Activated CD4-positive, alpha-beta T cell treated with anti-CD3 and anti-CD28 coated beads, Interleukin-2, amount 10 ng/mL, durations not matched to agents 24 days and 14 days (primary cell): ENCODE data around the gene MINDY4B. TPM values are rescaled to one million over a fixed set of nuclear protein-coding genes. Genes with fewer than 3 reads are reported as not detected.
"Not testable (repeated sequence)": the region's sequence is repeated elsewhere in the genome, so short reads cannot be mapped to it uniquely, and the experiment has no call there.

Source experiments
- DNase-seq: peaks from one replicate; pipeline ENCODE4 v3.0.0; 2022
- H3K27ac Mint-ChIP-seq: one replicate; pipeline ENCODE4 v1.8.0; 2022; ENCODE audit warnings: mild to moderate bottlenecking, mixed read lengths
- H3K27me3 Mint-ChIP-seq: one replicate; pipeline ENCODE4 v1.8.0; 2022; ENCODE audit warnings: mixed read lengths
- H3K36me3 Mint-ChIP-seq: one replicate; pipeline ENCODE4 v1.8.0; 2022; ENCODE audit warnings: low read depth, mild to moderate bottlenecking, mixed read lengths
- H3K4me1 Mint-ChIP-seq: one replicate; pipeline ENCODE4 v1.8.0; 2021; ENCODE audit warnings: mixed read lengths
- H3K4me3 Mint-ChIP-seq: one replicate; pipeline ENCODE4 v1.8.0; 2022; ENCODE audit warnings: mild to moderate bottlenecking, moderate library complexity, mixed read lengths
- H3K9me3 Mint-ChIP-seq: one replicate; pipeline ENCODE4 v1.8.0; 2021; ENCODE audit warnings: mixed read lengths
- intact Hi-C: fragments of 100-400 bp; cut with micrococcal nuclease; formaldehyde crosslinking; loops from one replicate; pipeline ENCODE4 v1.15.1; 2023
- total RNA-seq: library from RNA; stranded (reverse); gene quantifications from 2 replicates; pipeline ENCODE4 v1.2.3, GENCODE V29; 2022

The MINDY4B gene
- total RNA-seq, 1 donor from 2014 or later, result not detected

- H3K4me1 Mint-ChIP-seq, H3K4me3 Mint-ChIP-seq, intact Hi-C loops, H3K36me3 Mint-ChIP-seq, DNase-seq, H3K27ac Mint-ChIP-seq, H3K9me3 Mint-ChIP-seq: not testable (repeated sequence)
- H3K27me3 Mint-ChIP-seq, result peaks cover 26% of the 10 kb centered on the region
These were observed 47.3 kb downstream of the MINDY4B start for GRCh38 chr3:150857936-150858335.

GRCh38 chr3:150850191-150850590 is 55.0 kb downstream of the MINDY4B start:
- intact Hi-C loops, result no loop called here
- no peaks in the 10 kb centered on the region for H3K36me3 Mint-ChIP-seq
- H3K4me3 Mint-ChIP-seq, result no peak overlapping the region
- H3K9me3 Mint-ChIP-seq, result peaks cover 14% of the 10 kb centered on the region
- H3K4me1 Mint-ChIP-seq, result no peaks in the 10 kb centered on the region
- H3K27me3 Mint-ChIP-seq, result peaks cover 10% of the 10 kb centered on the region
- H3K27ac Mint-ChIP-seq, result no peak overlapping the region
- DNase-seq, result no peak

GRCh38 chr3:150848864-150849263 is 56.4 kb downstream of the MINDY4B start:
- H3K27me3 Mint-ChIP-seq, result peaks cover 13% of the 10 kb centered on the region
- no peaks in the 10 kb centered on the region for H3K4me1 Mint-ChIP-seq
- DNase-seq, result no peak
- peaks cover 14% of the 10 kb centered on the region for H3K9me3 Mint-ChIP-seq
- no peaks in the 10 kb centered on the region for H3K36me3 Mint-ChIP-seq
- intact Hi-C loops, result no loop called here
- H3K4me3 Mint-ChIP-seq, result no peak overlapping the region
- no peak overlapping the region for H3K27ac Mint-ChIP-seq

- Mint-ChIP-seq H3K27ac (no peak overlapping the region), H3K36me3 (no peaks in the 10 kb centered on the region), H3K9me3 (peaks cover 12% of the 10 kb centered on the region), H3K27me3 (peaks cover 16% of the 10 kb centered on the region), H3K4me3 (no peak overlapping the region), H3K4me1 (no peaks in the 10 kb centered on the region)
- DNase-seq, result no peak
- intact Hi-C loops, result no loop called here
These were observed 57.8 kb downstream of the MINDY4B start for GRCh38 chr3:150847433-150847832.

DNA sequence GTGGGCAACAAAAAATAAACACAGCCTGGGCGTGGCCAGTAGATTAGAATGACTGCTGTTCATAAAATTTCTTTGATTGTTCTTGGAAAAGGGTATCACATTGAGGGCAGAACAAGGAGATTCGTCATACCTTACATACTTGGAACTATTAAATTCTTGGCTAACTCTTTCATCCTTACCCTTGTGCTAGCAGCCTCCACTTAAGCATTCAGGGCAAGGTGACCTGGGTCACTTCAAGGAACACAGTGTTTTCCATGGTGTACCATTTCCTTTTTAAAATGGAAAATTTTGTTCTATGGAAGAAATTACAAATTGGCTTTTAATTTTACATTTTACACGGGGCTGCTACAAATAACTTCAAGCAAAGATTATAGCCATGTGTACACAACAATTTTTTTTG is 60.8 kb downstream of the MINDY4B start:
- Mint-ChIP-seq H3K9me3 (peaks cover under 1% of the 10 kb centered on the region), H3K27me3 (peaks cover 27% of the 10 kb centered on the region), H3K4me3 (no peak overlapping the region), H3K27ac (no peak overlapping the region), H3K36me3 (no peaks in the 10 kb centered on the region), H3K4me1 (peaks cover 2% of the 10 kb centered on the region)
- intact Hi-C loops, result no loop called here
- DNase-seq, result no peak

DNA sequence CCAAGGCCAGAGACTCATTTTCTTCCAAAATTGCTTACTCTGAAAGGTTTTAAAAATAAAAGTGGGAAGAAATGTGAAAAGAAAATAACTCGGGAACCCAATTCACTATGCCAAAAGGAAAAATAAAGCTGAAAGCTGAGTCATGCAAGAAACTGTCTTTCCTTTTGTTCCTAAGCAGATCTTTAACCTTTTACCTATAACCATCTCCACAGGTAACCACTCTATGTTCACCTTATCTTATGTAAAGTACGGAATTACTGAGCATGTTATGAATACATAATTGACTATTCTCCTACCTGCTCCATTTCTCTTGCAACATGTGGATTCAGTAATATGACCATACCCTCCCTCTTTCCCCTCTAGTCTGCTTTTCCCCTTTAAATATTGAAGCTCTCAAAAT is 62.0 kb downstream of the MINDY4B start:
- intact Hi-C loops, result no loop called here
- DNase-seq, result no peak
- Mint-ChIP-seq H3K4me1 (peaks cover 2% of the 10 kb centered on the region), H3K27me3 (peaks cover 30% of the 10 kb centered on the region), H3K27ac (no peak overlapping the region), H3K4me3 (no peak overlapping the region), H3K9me3 (no peaks in the 10 kb centered on the region), H3K36me3 (no peaks in the 10 kb centered on the region)

- no peaks in the 10 kb centered on the region for H3K36me3 Mint-ChIP-seq
- no peak for DNase-seq
- no peak overlapping the region for H3K4me3 Mint-ChIP-seq
- peaks cover 44% of the 10 kb centered on the region for H3K27me3 Mint-ChIP-seq
- H3K27ac Mint-ChIP-seq, result no peak overlapping the region
- intact Hi-C loops, result no loop called here
- H3K4me1 Mint-ChIP-seq, result peaks cover 2% of the 10 kb centered on the region
- H3K9me3 Mint-ChIP-seq, result no peaks in the 10 kb centered on the region
These were observed 64.3 kb downstream of the MINDY4B start for GRCh38 chr3:150840802-150841515.

DNA sequence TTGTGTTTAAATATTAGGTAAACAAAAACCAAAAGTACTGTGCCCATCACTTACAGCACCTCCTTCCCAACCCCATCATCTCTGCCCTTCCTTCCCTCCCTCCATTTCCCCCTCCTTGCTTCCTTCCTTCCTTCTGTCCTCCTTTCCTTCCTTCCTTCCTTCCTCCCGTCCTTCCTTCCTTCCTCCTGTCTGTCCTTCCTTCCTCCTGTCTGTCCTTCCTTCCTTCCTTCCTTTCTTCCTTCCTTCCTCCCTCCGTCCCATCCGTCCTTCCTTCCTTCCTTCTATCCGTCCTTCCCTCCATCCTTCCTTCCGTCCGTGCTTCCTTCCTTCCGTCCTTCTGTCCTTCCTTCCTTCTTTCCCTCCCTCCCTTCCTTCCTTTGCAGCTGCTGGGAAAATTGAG is 74.5 kb downstream of the MINDY4B start:
- H3K36me3 Mint-ChIP-seq, result no peaks in the 10 kb centered on the region
- no peak for DNase-seq
- intact Hi-C loops, result loop anchor here (2.0 kb wide), 1 partner anchor 34 kb away; no protein-coding TSS in a partner anchor
- H3K4me3 Mint-ChIP-seq, result no peak overlapping the region
- peaks cover 18% of the 10 kb centered on the region for H3K27me3 Mint-ChIP-seq
- H3K9me3 Mint-ChIP-seq, result no peaks in the 10 kb centered on the region
- no peak overlapping the region for H3K27ac Mint-ChIP-seq
- no peaks in the 10 kb centered on the region for H3K4me1 Mint-ChIP-seq

DNA sequence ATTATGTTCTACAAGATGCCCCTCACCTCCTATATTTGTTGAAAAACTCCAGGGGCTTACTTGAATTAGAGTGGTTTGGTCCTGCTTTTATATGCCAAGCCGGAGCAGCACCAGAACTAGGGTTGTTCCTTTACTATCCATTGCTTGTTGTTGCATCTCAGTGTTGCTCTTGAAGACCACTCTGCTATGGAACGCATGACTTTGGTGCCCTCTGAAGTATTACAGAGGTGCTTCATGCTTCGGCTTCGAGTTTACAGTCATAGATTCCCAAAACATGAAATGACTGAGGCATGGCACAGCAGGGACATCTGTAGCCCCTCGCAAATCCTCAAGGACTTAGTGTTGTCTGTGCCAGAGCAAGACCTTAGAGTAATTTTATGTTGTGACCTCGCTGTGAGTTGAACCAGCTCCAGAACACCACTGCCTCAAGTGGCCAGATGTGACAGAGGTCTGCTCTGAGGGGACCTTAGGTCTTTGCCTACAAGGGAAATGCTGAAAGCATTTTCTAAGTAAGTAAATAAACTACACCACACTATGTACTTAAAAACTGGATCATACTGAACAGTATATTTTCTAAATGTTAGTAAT is 75.1 kb downstream of the MINDY4B start:
- Mint-ChIP-seq H3K27me3 (peaks cover 18% of the 10 kb centered on the region), H3K27ac (no peak overlapping the region), H3K36me3 (no peaks in the 10 kb centered on the region), H3K4me3 (no peak overlapping the region), H3K9me3 (no peaks in the 10 kb centered on the region), H3K4me1 (no peaks in the 10 kb centered on the region)
- intact Hi-C loops, result loop anchor here (2.0 kb wide), 1 partner anchor 35 kb away; no protein-coding TSS in a partner anchor
- DNase-seq, result peak; percentile 57

DNA sequence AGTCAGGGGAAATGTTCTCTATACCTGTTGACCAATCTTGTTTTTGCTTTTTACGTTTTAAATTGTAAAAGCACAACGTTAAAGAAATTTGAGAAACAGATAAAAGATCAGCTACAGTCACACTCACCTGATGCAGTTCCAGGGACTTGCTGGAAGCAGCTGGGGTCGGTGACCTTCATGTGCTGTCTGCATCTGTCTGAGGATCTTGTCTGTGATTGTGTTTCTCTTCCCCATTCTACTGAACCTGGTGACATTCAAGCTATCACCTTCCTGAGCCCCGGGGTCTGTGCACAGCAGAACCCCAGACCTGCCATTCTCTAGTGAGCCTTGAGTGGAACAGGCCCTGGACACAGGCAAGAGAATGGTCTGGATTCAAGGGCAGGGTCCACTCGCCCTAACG is 75.8 kb downstream of the MINDY4B start:
- no peak for DNase-seq
- H3K4me1 Mint-ChIP-seq, result no peaks in the 10 kb centered on the region
- intact Hi-C loops, result no loop called here
- no peak overlapping the region for H3K27ac Mint-ChIP-seq
- H3K4me3 Mint-ChIP-seq, result no peak overlapping the region
- H3K36me3 Mint-ChIP-seq, result no peaks in the 10 kb centered on the region
- no peaks in the 10 kb centered on the region for H3K9me3 Mint-ChIP-seq
- peaks cover 13% of the 10 kb centered on the region for H3K27me3 Mint-ChIP-seq

DNA sequence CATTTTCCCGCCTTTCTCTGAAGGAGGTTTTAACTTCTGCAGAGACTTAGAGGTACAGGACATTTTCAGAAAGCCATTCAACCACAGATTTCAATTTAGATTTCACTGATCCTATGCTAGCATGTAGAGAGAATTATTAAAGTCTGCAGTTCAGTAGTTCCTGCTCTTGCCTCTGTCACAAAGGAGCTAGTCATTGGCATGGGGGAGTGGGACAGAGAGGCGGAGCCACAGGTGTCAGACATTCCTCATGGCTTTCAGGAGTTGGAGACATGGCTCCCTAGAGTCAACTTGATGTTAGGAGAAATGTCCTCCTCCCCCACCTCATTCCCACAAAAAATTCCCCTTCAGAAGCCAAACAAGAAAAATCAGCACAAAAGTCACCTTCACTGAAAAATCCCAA is 76.2 kb downstream of the MINDY4B start:
- no peaks in the 10 kb centered on the region for H3K9me3 Mint-ChIP-seq
- no peak for DNase-seq
- intact Hi-C loops, result no loop called here
- H3K4me1 Mint-ChIP-seq, result no peaks in the 10 kb centered on the region
- no peak overlapping the region for H3K27ac Mint-ChIP-seq
- peaks cover 13% of the 10 kb centered on the region for H3K27me3 Mint-ChIP-seq
- no peak overlapping the region for H3K4me3 Mint-ChIP-seq
- no peaks in the 10 kb centered on the region for H3K36me3 Mint-ChIP-seq

DNA sequence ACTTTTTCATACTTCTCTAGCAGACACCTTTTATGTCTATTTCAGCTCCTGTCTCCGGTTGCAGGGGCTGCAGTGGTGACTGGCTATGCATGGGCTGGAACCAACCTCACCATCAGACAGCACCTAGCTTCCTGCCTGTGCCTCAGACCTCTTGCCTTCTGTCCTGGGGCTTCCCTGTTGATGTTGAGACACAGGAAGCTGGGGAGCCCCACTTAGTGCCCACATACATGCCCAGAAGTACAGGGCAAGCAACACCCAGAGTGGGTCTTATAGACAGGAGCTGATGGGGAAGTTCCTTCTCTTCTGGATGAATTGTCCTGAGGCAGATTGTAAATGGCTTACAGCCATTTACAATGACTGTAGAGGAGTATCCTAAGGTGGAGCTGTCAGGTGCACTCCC is 77.0 kb downstream of the MINDY4B start:
- intact Hi-C loops, result no loop called here
- Mint-ChIP-seq H3K9me3 (no peaks in the 10 kb centered on the region), H3K27ac (no peak overlapping the region), H3K36me3 (no peaks in the 10 kb centered on the region), H3K4me1 (no peaks in the 10 kb centered on the region), H3K27me3 (peaks cover 13% of the 10 kb centered on the region), H3K4me3 (no peak overlapping the region)
- DNase-seq, result no peak

DNA sequence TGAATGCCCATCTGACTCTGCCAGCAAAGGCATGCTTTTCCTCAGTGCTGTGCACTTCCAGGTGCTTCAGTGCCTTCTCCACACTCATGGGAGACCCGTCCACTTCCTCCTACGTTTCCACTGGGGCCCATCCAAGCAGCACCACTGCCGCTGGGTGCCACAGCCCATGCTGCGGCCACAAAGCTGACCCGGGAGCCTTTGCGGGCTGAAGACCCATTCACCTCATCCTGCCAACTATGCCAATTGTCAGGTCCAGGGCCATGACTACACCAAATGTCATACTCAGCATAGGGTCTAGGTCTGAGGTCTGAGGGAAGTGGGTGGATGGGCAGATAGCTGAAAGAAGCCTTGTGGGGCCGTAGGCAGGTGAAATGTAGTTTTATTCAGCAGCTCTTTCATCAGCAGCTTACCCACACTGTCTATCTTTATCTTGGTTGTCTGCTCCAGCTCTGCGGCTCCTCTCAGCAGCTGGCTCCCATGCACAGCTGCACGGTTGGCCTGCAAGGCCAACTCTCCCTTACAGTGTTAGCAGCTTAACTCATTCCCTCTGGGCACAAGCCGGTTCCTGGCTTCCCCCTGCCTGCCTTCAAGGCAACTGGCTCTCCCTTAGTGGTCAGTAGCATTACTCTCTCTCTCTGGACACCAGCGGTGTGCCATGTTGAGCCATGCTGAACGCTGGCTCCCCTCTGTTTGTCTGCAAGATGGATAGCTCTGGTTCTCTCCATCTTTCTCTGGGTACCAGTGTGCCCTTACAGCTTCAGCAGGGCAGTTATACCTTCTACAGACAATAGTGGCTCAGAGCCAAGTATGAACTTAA is 78.6 kb downstream of the MINDY4B start:
- peaks cover 13% of the 10 kb centered on the region for H3K27me3 Mint-ChIP-seq
- no peak for DNase-seq
- no peaks in the 10 kb centered on the region for H3K9me3 Mint-ChIP-seq
- H3K4me3 Mint-ChIP-seq, result no peak overlapping the region
- intact Hi-C loops, result no loop called here
- no peaks in the 10 kb centered on the region for H3K36me3 Mint-ChIP-seq
- H3K4me1 Mint-ChIP-seq, result no peaks in the 10 kb centered on the region
- peak overlapping the region; percentile 54 for H3K27ac Mint-ChIP-seq

DNA sequence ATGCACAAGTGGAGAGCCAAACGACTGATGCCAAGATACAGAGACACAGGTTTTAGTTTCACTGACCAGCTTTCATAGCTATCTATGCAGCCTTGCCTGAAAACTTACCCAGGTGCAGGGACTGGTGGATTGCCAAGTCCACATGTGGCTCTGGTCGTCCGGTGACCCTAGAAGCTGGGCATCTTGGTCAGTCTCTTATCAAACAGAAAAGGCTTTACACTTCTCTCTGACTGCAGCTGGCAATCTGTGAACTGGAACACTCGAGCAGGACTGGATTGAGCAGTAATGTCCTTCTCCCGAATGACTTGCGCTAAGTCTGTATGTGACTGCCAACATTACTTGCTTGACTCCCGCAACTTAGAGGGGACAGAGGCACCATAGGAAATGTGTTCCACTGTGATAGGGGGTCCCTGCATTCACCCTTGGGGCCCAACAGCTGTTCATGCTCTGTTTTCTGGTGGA is 79.3 kb downstream of the MINDY4B start:
- intact Hi-C loops, result no loop called here
- peak; percentile 43 for DNase-seq
- Mint-ChIP-seq H3K36me3 (no peaks in the 10 kb centered on the region), H3K4me3 (no peak overlapping the region), H3K4me1 (no peaks in the 10 kb centered on the region), H3K9me3 (no peaks in the 10 kb centered on the region), H3K27ac (no peak overlapping the region), H3K27me3 (peaks cover 13% of the 10 kb centered on the region)
